ENCODE data around the gene EFNA4.

The EFNA4 gene

DNA sequence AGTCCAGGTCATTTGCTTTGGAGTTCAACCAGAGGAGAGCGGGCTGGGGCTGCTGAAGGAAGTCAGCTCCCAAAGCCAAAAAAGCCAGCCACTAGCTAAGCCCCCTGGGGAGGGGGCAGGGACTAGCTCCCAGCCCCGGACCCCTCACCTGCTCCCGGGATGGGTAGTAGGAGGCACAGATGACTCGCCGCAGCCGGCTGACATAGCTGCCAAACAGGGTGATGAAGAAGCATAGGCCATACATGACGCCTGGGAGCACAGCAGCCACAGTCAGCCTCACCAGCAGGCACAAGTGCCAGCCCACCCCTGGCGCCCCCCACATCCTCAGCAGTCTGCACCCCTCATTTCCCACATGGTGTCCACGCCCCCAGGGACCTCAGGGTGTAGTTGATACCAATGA is 37.4 kb upstream of the EFNA4 start:
- no peak for TF ChIP-seq CTCF (IDR thresholded peaks at IDR 0.05; ENCODE audit: extremely low read depth, missing control alignments)
- no peak for DNase-seq (ENCODE audit: low spot score)

DNA sequence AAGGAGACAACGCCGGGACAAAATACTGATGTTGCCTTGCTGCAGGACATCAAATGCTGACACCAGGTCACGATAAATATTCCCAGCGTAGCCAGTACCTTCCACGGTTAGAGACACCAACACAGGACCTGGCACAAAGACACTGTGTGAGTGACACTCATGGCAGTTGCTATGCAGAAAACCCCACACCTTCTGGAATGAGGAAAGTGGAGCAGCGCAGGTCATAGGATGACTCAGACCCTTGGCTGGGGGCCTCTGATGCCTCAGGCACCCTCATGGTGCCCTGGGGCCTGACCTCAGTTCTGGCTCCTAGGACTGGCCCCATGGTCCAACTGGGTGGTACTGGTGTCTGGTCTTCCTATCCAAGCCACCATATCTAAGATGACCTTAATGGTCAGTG is 37.0 kb upstream of the EFNA4 start:
- TF ChIP-seq CTCF (IDR thresholded peaks at IDR 0.05; ENCODE audit: extremely low read depth, missing control alignments) = no peak
- DNase-seq (ENCODE audit: low spot score) = no peak

DNA sequence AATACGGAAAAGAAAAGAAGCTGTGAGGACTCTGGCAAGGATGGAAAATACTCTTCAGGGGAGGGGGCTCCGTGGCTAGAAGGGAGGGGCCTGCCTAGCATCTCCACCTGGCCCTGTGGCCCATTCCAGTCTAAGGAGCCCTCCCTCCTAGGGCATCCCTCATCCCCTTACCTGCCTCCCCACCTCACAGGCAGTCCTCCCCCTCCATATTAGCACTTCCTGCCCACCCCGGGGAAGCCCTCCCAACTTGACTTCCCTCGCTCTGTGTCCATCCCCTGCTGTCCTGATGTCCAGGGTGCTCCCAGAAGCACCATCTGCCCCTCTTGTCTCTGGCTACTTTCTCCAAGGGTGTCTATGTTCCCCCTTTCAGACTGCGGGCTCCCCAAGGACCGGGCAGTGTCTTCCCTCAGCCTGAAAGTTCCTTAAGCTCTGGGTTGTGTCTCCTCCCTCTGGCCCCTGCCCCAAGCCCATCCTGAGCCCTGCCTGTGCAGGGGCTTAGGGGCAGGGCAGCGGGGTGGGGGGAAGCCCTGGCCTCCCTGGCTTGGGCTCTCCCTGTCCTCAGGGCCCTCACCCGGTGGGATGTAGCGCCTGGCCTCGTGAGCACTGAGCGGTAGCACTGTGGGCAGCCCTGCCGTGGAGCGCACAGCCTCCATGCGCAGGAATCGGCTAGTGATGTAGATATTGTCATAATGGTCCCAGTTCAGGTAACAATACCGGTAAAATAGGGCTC is 33.9 kb upstream of the EFNA4 start:
- no peak for DNase-seq (ENCODE audit: low spot score)
- TF ChIP-seq CTCF (IDR thresholded peaks at IDR 0.05; ENCODE audit: extremely low read depth, missing control alignments) = no peak

GRCh38 chr1:155030243-155030795 is 33.2 kb upstream of the EFNA4 start:
- no peak for DNase-seq (ENCODE audit: low spot score)
- TF ChIP-seq CTCF (IDR thresholded peaks at IDR 0.05; ENCODE audit: extremely low read depth, missing control alignments) = no peak

- TF ChIP-seq CTCF (IDR thresholded peaks at IDR 0.05; ENCODE audit: extremely low read depth, missing control alignments) = no peak
- DNase-seq (ENCODE audit: low spot score) = no peak
Observed at GRCh38 chr1:155030899-155031298, 32.6 kb upstream of the EFNA4 start.

- DNase-seq (ENCODE audit: low spot score) = no peak
- no peak for TF ChIP-seq CTCF (IDR thresholded peaks at IDR 0.05; ENCODE audit: extremely low read depth, missing control alignments)
Observed at GRCh38 chr1:155032886-155033285, 30.7 kb upstream of the EFNA4 start.

DNA sequence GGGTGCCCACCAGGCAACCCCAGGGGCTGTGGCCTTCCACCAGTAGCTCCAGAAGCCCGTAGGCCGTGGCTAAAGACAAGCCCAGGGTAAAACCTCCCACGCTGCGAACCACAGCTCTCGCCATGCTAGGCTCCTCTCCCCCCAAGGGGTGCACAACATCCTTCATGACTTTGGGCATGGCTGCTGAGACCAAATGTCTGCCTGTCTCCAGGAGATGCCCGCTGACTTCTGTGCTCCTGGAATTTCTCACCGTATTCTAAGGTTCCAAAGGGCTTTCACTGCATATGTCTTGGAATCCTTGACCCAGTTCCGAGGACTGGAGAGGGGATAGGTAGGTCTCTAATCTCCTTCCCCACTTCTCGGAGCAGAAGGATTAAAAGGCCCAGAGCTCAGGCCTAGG is 30.0 kb upstream of the EFNA4 start, which contains the start of the genes DCST1 and DCST2:
Gene DCST1 (plus strand): TSS at position 301 of the 400 bp plus-strand sequence. CDS start 213 bp downstream, outside the sequence.
Gene DCST2 (minus strand): TSS at position 258 of the 400 bp plus-strand sequence. CDS start 80 bp downstream, at position 178.
- no peak for DNase-seq (ENCODE audit: low spot score)
- no peak for TF ChIP-seq CTCF (IDR thresholded peaks at IDR 0.05; ENCODE audit: extremely low read depth, missing control alignments)
